ENCODE results near the gene HOPX.

HOPX gene

DNA sequence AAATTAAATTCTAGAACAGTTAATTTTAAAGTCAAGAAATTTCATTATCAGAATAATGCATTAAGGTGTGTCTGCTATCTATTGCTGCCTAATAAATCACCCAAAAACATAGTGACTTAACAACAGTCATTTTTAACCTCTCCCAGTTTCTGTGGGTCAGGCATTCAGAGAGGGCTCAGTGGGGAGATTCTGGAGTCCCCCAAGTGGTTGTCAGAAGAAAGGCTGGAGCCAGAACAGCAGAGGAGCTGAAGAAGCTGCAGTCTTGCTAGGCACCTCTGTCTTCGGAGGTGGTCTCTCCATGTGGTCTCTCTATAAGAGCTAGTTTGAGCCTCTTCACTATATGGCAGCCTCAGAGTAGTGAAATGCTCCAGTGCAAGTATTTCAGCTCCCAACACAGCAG lies 9.3 kb upstream of the HOPX start:
- Histone ChIP-seq H3K9me3 (ENCODE audit: control insufficient read depth, low read length) (no peaks in the 10 kb centered on the region), H3K9ac (no peak overlapping the region), H3K27me3 (ENCODE audit: control insufficient read depth, insufficient read depth, low read length) (no peaks in the 10 kb centered on the region), H3K79me2 (no peaks in the 10 kb centered on the region), H3K4me1 (no peaks in the 10 kb centered on the region), H3K4me3 (ENCODE audit: low read depth, low read length) (no peak overlapping the region), H3K27ac (no peak overlapping the region), H3K4me2 (ENCODE audit: low read length) (no peak overlapping the region), H2AFZ (no peak overlapping the region), H3K36me3 (ENCODE audit: control insufficient read depth, insufficient read depth, low read length) (no peaks in the 10 kb centered on the region)
- TF ChIP-seq CTCF (IDR thresholded peaks at IDR 0.05), result no peak

GRCh38 chr4:56689201-56689969 lies 8.3 kb upstream of the HOPX start:
- Histone ChIP-seq H3K9me3 (ENCODE audit: control insufficient read depth, low read length) (no peaks in the 10 kb centered on the region), H3K4me2 (ENCODE audit: low read length) (no peak overlapping the region), H3K9ac (no peak overlapping the region), H2AFZ (no peak overlapping the region), H3K79me2 (no peaks in the 10 kb centered on the region), H3K4me3 (ENCODE audit: low read depth, low read length) (no peak overlapping the region), H3K27me3 (ENCODE audit: control insufficient read depth, insufficient read depth, low read length) (no peaks in the 10 kb centered on the region), H3K4me1 (no peaks in the 10 kb centered on the region), H3K36me3 (ENCODE audit: control insufficient read depth, insufficient read depth, low read length) (no peaks in the 10 kb centered on the region), H3K27ac (no peak overlapping the region)
- no peak for TF ChIP-seq CTCF (IDR thresholded peaks at IDR 0.05)

GRCh38 chr4:56688094-56688647 lies 7.1 kb upstream of the HOPX start:
- no peak for TF ChIP-seq CTCF (IDR thresholded peaks at IDR 0.05)
- Histone ChIP-seq H3K4me1 (no peaks in the 10 kb centered on the region), H3K79me2 (no peaks in the 10 kb centered on the region), H3K36me3 (ENCODE audit: control insufficient read depth, insufficient read depth, low read length) (no peaks in the 10 kb centered on the region), H3K27ac (no peak overlapping the region), H3K9ac (no peak overlapping the region), H3K4me2 (ENCODE audit: low read length) (no peak overlapping the region), H2AFZ (no peak overlapping the region), H3K9me3 (ENCODE audit: control insufficient read depth, low read length) (no peaks in the 10 kb centered on the region), H3K4me3 (ENCODE audit: low read depth, low read length) (no peak overlapping the region), H3K27me3 (ENCODE audit: control insufficient read depth, insufficient read depth, low read length) (no peaks in the 10 kb centered on the region)

DNA sequence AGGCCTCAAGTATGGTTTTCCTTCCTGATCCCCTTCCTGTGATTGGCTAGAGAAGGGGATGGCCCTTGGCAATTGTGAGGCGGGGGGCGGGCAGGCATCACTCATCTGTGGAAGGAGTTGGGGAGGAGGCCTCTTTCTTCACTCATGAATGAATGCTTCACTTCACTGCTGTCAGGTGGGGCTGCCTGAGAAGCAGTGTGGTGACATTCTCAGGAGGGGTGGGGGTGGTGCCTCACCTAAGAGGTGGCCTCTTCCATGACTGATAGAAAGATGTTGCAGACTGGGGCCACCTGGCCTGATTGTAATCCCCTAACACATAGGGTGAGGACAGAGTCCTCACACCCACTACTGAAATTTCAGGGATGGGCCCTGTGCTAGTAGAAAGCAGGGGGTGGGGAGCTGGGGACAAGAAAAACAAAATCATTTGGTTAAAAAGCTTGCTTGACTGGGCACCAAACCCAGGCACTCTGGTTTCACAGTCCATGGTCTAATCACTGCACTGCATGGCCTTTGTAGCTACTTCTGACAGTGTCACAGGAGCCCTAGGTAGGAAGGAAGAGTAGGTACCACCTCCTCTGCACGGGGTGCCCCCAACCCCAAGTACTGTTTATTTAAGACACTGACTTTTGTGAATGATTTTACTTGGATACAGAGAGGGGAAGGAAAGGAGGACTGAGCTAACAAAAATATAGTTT lies 5.6 kb upstream of the HOPX start:
- H3K9me3 ChIP-seq (ENCODE audit: control insufficient read depth, low read length), result no peaks in the 10 kb centered on the region
- H3K4me2 ChIP-seq (ENCODE audit: low read length), result no peak overlapping the region
- H2AFZ ChIP-seq, result no peak overlapping the region
- H3K36me3 ChIP-seq (ENCODE audit: control insufficient read depth, insufficient read depth, low read length), result no peaks in the 10 kb centered on the region
- H3K4me1 ChIP-seq, result no peaks in the 10 kb centered on the region
- H3K9ac ChIP-seq, result no peak overlapping the region
- TF ChIP-seq CTCF (IDR thresholded peaks at IDR 0.05), result no peak
- no peaks in the 10 kb centered on the region for H3K27me3 ChIP-seq (ENCODE audit: control insufficient read depth, insufficient read depth, low read length)
- no peaks in the 10 kb centered on the region for H3K79me2 ChIP-seq
- H3K27ac ChIP-seq, result no peak overlapping the region
- H3K4me3 ChIP-seq (ENCODE audit: low read depth, low read length), result no peak overlapping the region
